SK-N-SH (cell line): ENCODE results near the gene CACNA2D1. TPM values are rescaled to one million over a fixed set of nuclear protein-coding genes. Genes with fewer than 3 reads are reported as not detected.

Experiments
- CTCF ChIA-PET: fragments of 300-600, 350-600 bp; formaldehyde crosslinking; extraction: SDS; loops from one replicate; lab custom pipeline; 2021; lab: Yijun Ruan, JAX
- POLR2A ChIA-PET: fragments of 350-600 bp; sonication (Branson Sonifier 250); formaldehyde crosslinking; extraction: SDS; loops from one replicate; lab custom pipeline; 2020; ENCODE audit warnings: antibody characterized with exemption, inconsistent platforms; lab: Yijun Ruan, JAX
- DNase-seq: peaks from one replicate; pipeline ENCODE4 v3.0.0; 2012
- H2AFZ ChIP-seq: fragments of 200-600 bp; sonication (generic); 2 replicates; pipeline ENCODE4 v1.8.1; 2016; ENCODE audit warnings: antibody characterized with exemption, mild to moderate bottlenecking, low read depth
- H3F3A ChIP-seq: fragments of 200-600 bp; sonication (generic); replicated peaks from 2 replicates; pipeline ENCODE3; 2016; ENCODE audit warnings: antibody characterized with exemption, mild to moderate bottlenecking; ENCODE audit not compliant: insufficient read depth
- H3K27ac ChIP-seq, 2 experiments: fragments of 200-500 bp in 1 of 2; fragments of 200-600 bp in 1 of 2; sonication (Bioruptor generic) in 1 of 2; sonication (generic), shearing (Covaris generic) in 1 of 2; 2 replicates each; pipeline versions ENCODE4 v1.5.1 to v1.6.1; 2014 to 2016; ENCODE audit warnings: low read depth in 2 of 2, inconsistent platforms in 1 of 2, low read length in 1 of 2, mild to moderate bottlenecking in 1 of 2, mixed read lengths in 1 of 2
- H3K27me3 ChIP-seq: fragments of 200-600 bp; sonication (generic), shearing (Covaris generic); 2 replicates; pipeline ENCODE4 v1.6.1; 2016; ENCODE audit warnings: mixed run types; ENCODE audit not compliant: insufficient read depth
- H3K36me3 ChIP-seq, 2 experiments: fragments of 200-500 bp in 1 of 2; fragments of 200-600 bp in 1 of 2; sonication (Bioruptor generic) in 1 of 2; sonication (generic) in 1 of 2; replicated peaks in 1 of 2; 2 replicates each; pipeline versions ENCODE3 to v1.5.1; 2014 to 2016; ENCODE audit warnings: low read length in 1 of 2, mild to moderate bottlenecking in 1 of 2; ENCODE audit not compliant: insufficient read depth in 2 of 2, control insufficient read depth in 1 of 2
- H3K4me1 ChIP-seq, 2 experiments: fragments of 200-500 bp in 1 of 2; fragments of 200-600 bp in 1 of 2; sonication (Bioruptor generic) in 1 of 2; sonication (generic), shearing (Covaris generic) in 1 of 2; 2 replicates each; pipeline versions ENCODE4 v1.5.1 to v1.6.1; 2014 to 2016; ENCODE audit warnings: low read depth in 1 of 2, low read length in 1 of 2, mixed run types in 1 of 2; ENCODE audit not compliant: insufficient read depth in 2 of 2, control insufficient read depth in 1 of 2
- H3K4me2 ChIP-seq: fragments of 200-600 bp; sonication (generic), shearing (Covaris generic); 2 replicates; pipeline ENCODE4 v1.6.1; 2017; ENCODE audit warnings: mixed run types
- H3K4me3 ChIP-seq, 2 experiments: fragments of 200-500 bp in 1 of 2; fragments of 200-600 bp in 1 of 2; sonication (Bioruptor generic) in 1 of 2; sonication (generic), shearing (Covaris generic) in 1 of 2; 2 replicates each; pipeline versions ENCODE4 v1.5.1 to v1.8.1; 2014 to 2016; ENCODE audit warnings: low read depth in 2 of 2, inconsistent platforms in 1 of 2, low read length in 1 of 2, mild to moderate bottlenecking in 1 of 2, mixed read lengths in 1 of 2, moderate library complexity in 1 of 2
- H3K79me2 ChIP-seq: fragments of 200-600 bp; sonication (generic); 2 replicates; pipeline ENCODE4 v1.8.1; 2017; ENCODE audit warnings: mild to moderate bottlenecking; ENCODE audit not compliant: insufficient read depth
- H3K9ac ChIP-seq: fragments of 200-600 bp; sonication (generic); 2 replicates; pipeline ENCODE4 v1.6.1; 2017; ENCODE audit warnings: mixed run types
- H3K9me2 ChIP-seq: fragments of 200-600 bp; sonication (generic); 2 replicates; pipeline ENCODE4 v1.6.1; 2017; ENCODE audit warnings: mixed run types
- H3K9me3 ChIP-seq: fragments of 200-600 bp; sonication (generic); 2 replicates; pipeline ENCODE4 v1.6.1; 2017; ENCODE audit warnings: mixed run types, mild to moderate bottlenecking, moderate library complexity
- H4K20me1 ChIP-seq: fragments of 200-600 bp; sonication (generic); 2 replicates; pipeline ENCODE4 v1.6.1; 2017; ENCODE audit warnings: mild to moderate bottlenecking, mixed run types; ENCODE audit not compliant: insufficient read depth
- ELF1 ChIP-seq: IDR thresholded peaks from 2 replicates; pipeline ENCODE4 v1.4.0; 2012
- FOSL2 ChIP-seq: IDR thresholded peaks from 2 replicates; pipeline ENCODE4 v1.4.0; 2012; ENCODE audit warnings: low read depth, mild to moderate bottlenecking, moderate library complexity, borderline replicate concordance
- FOXM1 ChIP-seq: IDR thresholded peaks from 2 replicates; pipeline ENCODE4 v1.4.0; 2012; ENCODE audit warnings: low read depth, mild to moderate bottlenecking
- POLR2AphosphoS5 ChIP-seq: IDR thresholded peaks from 2 replicates; pipeline ENCODE4 v1.6.1; 2012; ENCODE audit warnings: low read depth, low read length
- RFX5 ChIP-seq: IDR thresholded peaks from 2 replicates; pipeline ENCODE4 v1.6.1; 2012; ENCODE audit warnings: mild to moderate bottlenecking, improper control_type of control experiment, low read length
- SIN3A ChIP-seq: IDR thresholded peaks from 2 replicates; pipeline ENCODE4 v1.6.1; 2012; ENCODE audit warnings: low read depth, mild to moderate bottlenecking, low read length, moderate library complexity, borderline replicate concordance
- SMC3 ChIP-seq: IDR thresholded peaks from 2 replicates; pipeline ENCODE4 v1.6.1; 2012; ENCODE audit warnings: low read depth, low read length, improper control_type of control experiment
- YY1 ChIP-seq: IDR thresholded peaks from 2 replicates; pipeline ENCODE4 v1.4.0; 2012; ENCODE audit warnings: low read depth, mild to moderate bottlenecking
- WGBS: methylation state at CpG from one replicate; pipeline ENCODE4 v1.1.6; 2017; ENCODE audit warnings: low lambda C conversion rate; 5-methylcytosine and 5-hydroxymethylcytosine counted together
- polyA plus RNA-seq, 3 experiments: library from polyadenylated mRNA; depleted of rRNA; stranded (reverse); fragments of >200 nt; gene quantifications; 2 replicates each; pipeline ENCODE4 v1.2.3, GENCODE V29; 2012
- TF ChIP-seq, protein P1 (sequence below): IDR thresholded peaks from 2 replicates; pipeline ENCODE4; 2012
- TF ChIP-seq, protein P2 (sequence below): IDR thresholded peaks from 2 replicates; pipeline ENCODE4 v1.4.0; 2012; ENCODE audit warnings: low read depth, borderline replicate concordance
- TF ChIP-seq, protein P3 (sequence below): IDR thresholded peaks from 2 replicates; pipeline ENCODE4 v1.4.0; 2012; ENCODE audit warnings: low read depth, borderline replicate concordance
- TF ChIP-seq, protein P4 (sequence below): IDR thresholded peaks from 2 replicates; pipeline ENCODE4 v1.4.0; 2012; ENCODE audit warnings: low read depth

Gene CACNA2D1
- polyA plus RNA-seq, 1 of the 3 experiments (the other 2 are of a cell fraction), result 3.4 TPM

DNA sequence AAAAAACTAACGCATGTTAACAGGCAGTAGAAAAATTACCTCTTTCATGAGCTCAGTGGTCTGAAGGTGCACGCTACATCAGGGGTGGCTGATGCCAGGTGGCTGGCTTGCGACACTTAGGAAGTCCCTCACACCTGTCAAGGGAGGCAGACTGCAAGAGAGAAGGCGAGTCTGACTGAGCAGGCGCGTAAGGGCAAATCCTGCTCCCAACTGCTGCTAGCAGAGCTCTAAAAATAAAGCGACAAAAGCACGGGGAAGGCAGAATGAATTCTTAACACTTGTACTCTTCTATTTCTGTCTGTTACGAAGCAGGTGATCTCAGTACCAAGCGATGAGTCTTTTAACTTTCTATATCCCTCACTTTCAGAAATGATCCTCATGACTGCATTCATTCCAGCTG, 33.1 kb downstream of the CACNA2D1 start:
- Histone ChIP-seq H3K27ac (no peak overlapping the region), H3K79me2 (no peaks in the 10 kb centered on the region), H3K9me2 (no peaks in the 10 kb centered on the region), H3K4me1 (peaks cover 0 to 16% of the 10 kb centered on the region in 2 experiments; a peak in 2 of 4 replicates), H3K4me2 (no peak overlapping the region), H3K9me3 (no peaks in the 10 kb centered on the region), H3K4me3 (no peak overlapping the region), H3F3A (peaks cover under 1% of the 10 kb centered on the region), H4K20me1 (no peaks in the 10 kb centered on the region), H3K9ac (no peak overlapping the region), H2AFZ (no peak overlapping the region), H3K36me3 (no peaks in the 10 kb centered on the region), H3K27me3 (no peaks in the 10 kb centered on the region)
- 97% methylated on average over 10 of the region's 10 CpGs for WGBS
- POLR2A ChIA-PET, result interaction anchor here (0.7 kb wide), 1 partner anchor 102 kb away, joined by 3 read pairs; no protein-coding TSS in a partner anchor
- no peak for DNase-seq
- TF ChIP-seq ELF1, result no peak
- TF ChIP-seq, protein P1, sequence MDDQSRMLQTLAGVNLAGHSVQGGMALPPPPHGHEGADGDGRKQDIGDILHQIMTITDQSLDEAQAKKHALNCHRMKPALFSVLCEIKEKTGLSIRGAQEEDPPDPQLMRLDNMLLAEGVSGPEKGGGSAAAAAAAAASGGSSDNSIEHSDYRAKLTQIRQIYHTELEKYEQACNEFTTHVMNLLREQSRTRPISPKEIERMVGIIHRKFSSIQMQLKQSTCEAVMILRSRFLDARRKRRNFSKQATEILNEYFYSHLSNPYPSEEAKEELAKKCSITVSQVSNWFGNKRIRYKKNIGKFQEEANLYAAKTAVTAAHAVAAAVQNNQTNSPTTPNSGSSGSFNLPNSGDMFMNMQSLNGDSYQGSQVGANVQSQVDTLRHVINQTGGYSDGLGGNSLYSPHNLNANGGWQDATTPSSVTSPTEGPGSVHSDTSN, result no peak
- no peak for TF ChIP-seq SIN3A
- TF ChIP-seq, protein P2, sequence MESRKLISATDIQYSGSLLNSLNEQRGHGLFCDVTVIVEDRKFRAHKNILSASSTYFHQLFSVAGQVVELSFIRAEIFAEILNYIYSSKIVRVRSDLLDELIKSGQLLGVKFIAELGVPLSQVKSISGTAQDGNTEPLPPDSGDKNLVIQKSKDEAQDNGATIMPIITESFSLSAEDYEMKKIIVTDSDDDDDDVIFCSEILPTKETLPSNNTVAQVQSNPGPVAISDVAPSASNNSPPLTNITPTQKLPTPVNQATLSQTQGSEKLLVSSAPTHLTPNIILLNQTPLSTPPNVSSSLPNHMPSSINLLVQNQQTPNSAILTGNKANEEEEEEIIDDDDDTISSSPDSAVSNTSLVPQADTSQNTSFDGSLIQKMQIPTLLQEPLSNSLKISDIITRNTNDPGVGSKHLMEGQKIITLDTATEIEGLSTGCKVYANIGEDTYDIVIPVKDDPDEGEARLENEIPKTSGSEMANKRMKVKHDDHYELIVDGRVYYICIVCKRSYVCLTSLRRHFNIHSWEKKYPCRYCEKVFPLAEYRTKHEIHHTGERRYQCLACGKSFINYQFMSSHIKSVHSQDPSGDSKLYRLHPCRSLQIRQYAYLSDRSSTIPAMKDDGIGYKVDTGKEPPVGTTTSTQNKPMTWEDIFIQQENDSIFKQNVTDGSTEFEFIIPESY, result no peak
- no peak for TF ChIP-seq RFX5
- no peak for TF ChIP-seq FOXM1
- no peak for TF ChIP-seq YY1
- TF ChIP-seq, protein P3, sequence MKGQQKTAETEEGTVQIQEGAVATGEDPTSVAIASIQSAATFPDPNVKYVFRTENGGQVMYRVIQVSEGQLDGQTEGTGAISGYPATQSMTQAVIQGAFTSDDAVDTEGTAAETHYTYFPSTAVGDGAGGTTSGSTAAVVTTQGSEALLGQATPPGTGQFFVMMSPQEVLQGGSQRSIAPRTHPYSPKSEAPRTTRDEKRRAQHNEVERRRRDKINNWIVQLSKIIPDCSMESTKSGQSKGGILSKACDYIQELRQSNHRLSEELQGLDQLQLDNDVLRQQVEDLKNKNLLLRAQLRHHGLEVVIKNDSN, result no peak
- CTCF ChIA-PET, result interaction anchor here (1.0 to 2.0 kb wide), 4 partner anchors 12 to 176 kb away, joined by 3 to 6 read pairs (median 4); no protein-coding TSS in a partner anchor

DNA sequence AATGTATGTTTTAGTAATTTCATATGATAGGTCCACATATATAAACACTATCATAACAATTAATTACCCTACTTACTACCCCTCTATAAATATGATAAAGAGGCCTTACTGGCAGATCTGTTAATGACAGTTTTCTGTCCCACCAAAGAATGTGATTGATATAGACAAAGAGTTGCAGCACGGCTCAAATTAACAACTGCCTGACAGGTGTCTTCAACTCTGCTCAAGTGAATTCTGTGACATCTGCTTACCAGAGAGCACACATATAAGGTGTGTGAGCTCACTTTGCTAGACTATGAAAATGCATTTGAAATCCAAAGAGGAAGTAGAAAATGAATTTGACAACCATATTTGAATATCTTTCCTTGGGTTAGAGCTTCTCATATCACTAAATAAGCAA, 36.6 kb downstream of the CACNA2D1 start:
- Histone ChIP-seq H3K4me2 (no peak overlapping the region), H3K27ac (no peak overlapping the region), H3K4me1 (peaks cover 0 to 4% of the 10 kb centered on the region in 2 experiments; a peak in 2 of 4 replicates), H3K4me3 (no peak overlapping the region), H4K20me1 (no peaks in the 10 kb centered on the region), H3F3A (peaks cover 7% of the 10 kb centered on the region), H3K9me3 (no peaks in the 10 kb centered on the region), H3K79me2 (no peaks in the 10 kb centered on the region), H3K27me3 (no peaks in the 10 kb centered on the region), H2AFZ (no peak overlapping the region), H3K9me2 (no peaks in the 10 kb centered on the region), H3K9ac (no peak overlapping the region), H3K36me3 (no peaks in the 10 kb centered on the region)
- no peak for DNase-seq
- POLR2A ChIA-PET, result no interaction called here
- WGBS, result 100% methylated on average over 1 of the region's 1 CpG
- CTCF ChIA-PET, result interaction anchor here (0.6 kb wide), 1 partner anchor 432 kb away, joined by 3 read pairs; no protein-coding TSS in a partner anchor
- TF ChIP-seq FOSL2 (no peak), SMC3 (no peak), POLR2AphosphoS5 (no peak)
- TF ChIP-seq, protein P4, sequence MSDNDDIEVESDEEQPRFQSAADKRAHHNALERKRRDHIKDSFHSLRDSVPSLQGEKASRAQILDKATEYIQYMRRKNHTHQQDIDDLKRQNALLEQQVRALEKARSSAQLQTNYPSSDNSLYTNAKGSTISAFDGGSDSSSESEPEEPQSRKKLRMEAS, result no peak
